A549 (cell line): ENCODE measurements around the gene NFE2. TPM values are rescaled to one million over a fixed set of nuclear protein-coding genes. Genes with fewer than 3 reads are reported as not detected.

Experiments used
- ATAC-seq, 2 experiments: fragments of 200-7000 bp in 1 of 2; fragments of >200 bp in 1 of 2; cut with Nextera tagmentation in 1 of 2; cut with Tn5 transposase in 1 of 2; 3 replicates each; pipeline versions ENCODE4 v1.8.0 to v1.9.1; 2018 to 2020; ENCODE audit warnings: mild to moderate bottlenecking in 1 of 2, moderate library complexity in 1 of 2
- CTCF ChIA-PET: fragments of 300-600 bp; sonication (Branson Sonifier 250); formaldehyde crosslinking; extraction: SDS; loops from one replicate; lab custom pipeline; 2021; ENCODE audit warnings: antibody characterized with exemption, inconsistent platforms; lab: Yijun Ruan, JAX
- POLR2A ChIA-PET: fragments of 350-600 bp; formaldehyde crosslinking; extraction: SDS; loops from one replicate; lab custom pipeline; 2021; ENCODE audit warnings: antibody characterized with exemption, inconsistent platforms; lab: Yijun Ruan, JAX
- DNase-seq, 2 experiments: peaks; one replicate each; pipeline versions ENCODE4 v3.0.0 to v3.0.0-alpha.2; 2011 to 2016; ENCODE audit warnings: low read depth in 1 of 2, low spot score in 1 of 2
- FAIRE-seq: peaks from 2 replicates; lab custom pipeline; 2011; peaks lifted over from hg19 to GRCh38; lab: Jason Lieb, UNC
- H3K27ac ChIP-seq, 2 experiments: fragments of >200 bp; sonication (Bioruptor Twin); formaldehyde crosslinking; 3 replicates each; pipeline ENCODE4 v1.5.1; 2016 to 2017
- H3K4me1 ChIP-seq: fragments of >200 bp; sonication (Bioruptor Twin); formaldehyde crosslinking; 3 replicates; pipeline ENCODE4 v1.6.1; 2016
- H3K4me2 ChIP-seq: fragments of >200 bp; sonication (Bioruptor Twin); formaldehyde crosslinking; 3 replicates; pipeline ENCODE4 v1.6.1; 2016
- H3K4me3 ChIP-seq: fragments of >200 bp; sonication (Bioruptor Twin); formaldehyde crosslinking; 3 replicates; pipeline ENCODE4 v1.5.1; 2016
- H3K9me3 ChIP-seq: fragments of >200 bp; sonication (Bioruptor Twin); formaldehyde crosslinking; 3 replicates; pipeline ENCODE4 v1.6.1; 2016
- ATOH8 ChIP-seq: fragments of 250-450 bp; sonication (Bioruptor Pico); IDR thresholded peaks from 2 replicates; pipeline ENCODE4 v1.5.0; 2020; ENCODE audit warnings: low read depth, mild to moderate bottlenecking, moderate library complexity
- CBX8 ChIP-seq: fragments of 200-600 bp; sonication (generic); IDR thresholded peaks from 2 replicates; pipeline ENCODE4 v1.6.1; 2016
- CTCF ChIP-seq: fragments of >200 bp; sonication (Bioruptor Twin); formaldehyde crosslinking; IDR thresholded peaks from 3 replicates; pipeline ENCODE4 v1.5.1; 2016
- EP300 ChIP-seq, 2 experiments: fragments of >200 bp; sonication (Bioruptor Twin); formaldehyde crosslinking; IDR thresholded peaks; 2 replicates in 1 of 2; 3 replicates in 1 of 2; pipeline ENCODE4 v1.6.1; 2016 to 2017
- ESRRA ChIP-seq: fragments of 150-350 bp; IDR thresholded peaks from 2 replicates; pipeline ENCODE4 v1.6.1; 2014; ENCODE audit warnings: mild to moderate bottlenecking, low read length, borderline replicate concordance
- FOSB ChIP-seq: fragments of 250-450 bp; sonication (Bioruptor Pico); IDR thresholded peaks from 2 replicates; pipeline ENCODE4 v1.5.0; 2020; ENCODE audit warnings: mild to moderate bottlenecking, moderate library complexity
- KDM1A ChIP-seq: fragments of 200-600 bp; sonication (generic); IDR thresholded peaks from 2 replicates; pipeline ENCODE4 v1.6.1; 2016; ENCODE audit warnings: low read depth, mild to moderate bottlenecking
- NR3C1 ChIP-seq: fragments of >200 bp; sonication (Bioruptor Twin); formaldehyde crosslinking; IDR thresholded peaks from 3 replicates; pipeline ENCODE4 v1.6.1; 2017
- POLR2AphosphoS2 ChIP-seq: conservative IDR thresholded peaks from 2 replicates; pipeline ENCODE4 v1.6.1; 2012; ENCODE audit warnings: low read length, improper control_type of control experiment, inconsistent platforms
- RAD21 ChIP-seq, 2 experiments: fragments of >200 bp in 1 of 2; sonication (Bioruptor Twin) in 1 of 2; formaldehyde crosslinking in 1 of 2; IDR thresholded peaks in 1 of 2; conservative IDR thresholded peaks in 1 of 2; 2 replicates in 1 of 2; 3 replicates in 1 of 2; pipeline ENCODE4 v1.6.1; 2012 to 2018; ENCODE audit warnings: inconsistent platforms in 1 of 2
- RCOR1 ChIP-seq: fragments of 150-350 bp; IDR thresholded peaks from 2 replicates; pipeline ENCODE4 v1.6.1; 2014; ENCODE audit warnings: antibody characterized with exemption, low read length, low read depth
- SMC3 ChIP-seq: fragments of >200 bp; sonication (Bioruptor Twin); formaldehyde crosslinking; IDR thresholded peaks from 3 replicates; pipeline ENCODE4 v1.6.1; 2018; ENCODE audit warnings: inconsistent platforms
- USF2 ChIP-seq: fragments of 450-650 bp; IDR thresholded peaks from 2 replicates; pipeline ENCODE4 v1.6.1; 2014; ENCODE audit warnings: antibody characterized with exemption
- ZFP36 ChIP-seq: fragments of 450-650 bp; IDR thresholded peaks from 2 replicates; pipeline ENCODE4 v1.6.1; 2014; ENCODE audit warnings: borderline replicate concordance; ENCODE audit not compliant: partially characterized antibody
- WGBS: methylation state at CpG from one replicate; pipeline ENCODE4 v1.1.6; 2017; ENCODE audit errors: missing lambda C conversion rate; 5-methylcytosine and 5-hydroxymethylcytosine counted together
- polyA plus RNA-seq, 4 experiments: library from polyadenylated mRNA; depleted of rRNA in 3 of 4; stranded (reverse); fragments of >200 nt; fragmentation: RNase III in 1 of 4; extraction: RNeasy Plus Mini Kit Qiagen cat#74134 plus additional on column Dnase treatment in 1 of 4; gene quantifications; 2 replicates in 3 of 4; 3 replicates in 1 of 4; pipeline ENCODE4 v1.2.3, GENCODE V29; 2011 to 2017

NFE2 gene
- polyA plus RNA-seq, 2 of the 4 experiments (the other 2 are of a cell fraction): 0.30 to 0.52 TPM

GRCh38 chr12:54294953-54295566, 5.8 kb downstream of the NFE2 start:
- WGBS: 88% methylated on average over 9 of the region's 9 CpGs
- POLR2A ChIA-PET: interaction anchor here (1.1 kb wide), 1 partner anchor 8 kb away, joined by 4 read pairs; no protein-coding TSS in a partner anchor

GRCh38 chr12:54294152-54294952, 6.5 kb downstream of the NFE2 start:
- H3K4me2 ChIP-seq: no peak overlapping the region
- ChIA-PET POLR2A (interaction anchor here (1.6 to 2.9 kb wide), 2 partner anchors 10 to 14 kb away, joined by 5 to 18 read pairs; partner anchors contain the start of genes CBX5 and HNRNPA1), CTCF (interaction anchor here (0.6 to 9.4 kb wide), 28 partner anchors 8 to 560 kb away, joined by 3 to 86 read pairs (median 6); partner anchors contain the start of gene COPZ1)
- ATAC-seq (peak; percentile 31 to 51; a peak in 4 of 6 replicates), FAIRE-seq (no peak), DNase-seq (peak; percentile 68 to 83)
- WGBS: 66% methylated on average over 9 of the region's 9 CpGs
- no peak for TF ChIP-seq EP300 (IDR thresholded peaks at IDR 0.05)
- peak; percentile 82 for TF ChIP-seq SMC3
- peak; percentile 67 for TF ChIP-seq CTCF
- 0 out of 2 replicates have a peak, but pooled peaks have one; percentile 51 for TF ChIP-seq ESRRA
- TF ChIP-seq NR3C1: no peak
- peak; percentile 64 to 82 for TF ChIP-seq RAD21 (conservative IDR thresholded peaks at IDR 0.05 in 1 of 2, IDR thresholded peaks at IDR 0.05 in 1 of 2)
- no peak overlapping the region for H3K27ac ChIP-seq
- no peaks in the 10 kb centered on the region for H3K9me3 ChIP-seq
- no peak overlapping the region for H3K4me3 ChIP-seq
- no peaks in the 10 kb centered on the region for H3K4me1 ChIP-seq

More at GRCh38 chr12:54294953-54295566, 5.8 kb downstream of the NFE2 start:
- H3K27ac ChIP-seq: no peak overlapping the region
- CTCF ChIA-PET: interaction anchor here (0.6 to 9.4 kb wide), 20 partner anchors 10 to 304 kb away, joined by 3 to 86 read pairs (median 8); partner anchors contain the start of gene COPZ1
- ATAC-seq (0 out of 6 replicates have a peak, but pooled peaks have one; percentile 2 to 5), FAIRE-seq (no peak), DNase-seq (no peak)
- H3K4me1 ChIP-seq: peaks cover 3% of the 10 kb centered on the region
- no peak overlapping the region for H3K4me2 ChIP-seq
- H3K4me3 ChIP-seq: no peak overlapping the region
- H3K9me3 ChIP-seq: no peaks in the 10 kb centered on the region
- TF ChIP-seq ZFP36: no peak
- TF ChIP-seq RCOR1: no peak
- TF ChIP-seq USF2: no peak
- TF ChIP-seq, all 56 proteins: peak for 0

GRCh38 chr12:54292931-54293241, 7.9 kb downstream of the NFE2 start:
- TF ChIP-seq POLR2AphosphoS2: no peak
- no peak for TF ChIP-seq ESRRA
- TF ChIP-seq ATOH8: no peak
- no peak for TF ChIP-seq KDM1A
- TF ChIP-seq FOSB (CRISPR knock-in tag): no peak
- no peak for TF ChIP-seq CBX8
- no peak overlapping the region for H3K4me3 ChIP-seq
- H3K27ac ChIP-seq: no peak overlapping the region
- no peak for ATAC-seq
- CTCF ChIA-PET: interaction anchor here (0.7 to 9.4 kb wide), 20 partner anchors 8 to 87 kb away, joined by 3 to 86 read pairs (median 15); partner anchors contain the start of genes COPZ1 and NFE2
- no peak for DNase-seq
- FAIRE-seq: no peak
- no peak overlapping the region for H3K4me2 ChIP-seq
- POLR2A ChIA-PET: interaction anchor here (1.6 to 2.9 kb wide), 2 partner anchors 8 to 12 kb away, joined by 5 to 18 read pairs; partner anchors contain the start of genes CBX5 and HNRNPA1
- H3K4me1 ChIP-seq: no peaks in the 10 kb centered on the region
- WGBS: 88% methylated on average over 7 of the region's 7 CpGs
- no peaks in the 10 kb centered on the region for H3K9me3 ChIP-seq
